HG02588 (cell line): ENCODE results near the gene ZNF425.
"Not testable (repeated sequence)": the region's sequence is repeated elsewhere in the genome, so short reads cannot be mapped to it uniquely, and the experiment has no call there.

ENCODE experiments used
- ATAC-seq: cut with Tn5 transposase; IDR thresholded peaks from one replicate; pipeline ENCODE4 v1.9.1; 2021; ENCODE audit warnings: mild to moderate bottlenecking, moderate library complexity; ENCODE audit not compliant: unreplicated experiment

ZNF425 gene

GRCh38 chr7:149075286-149075685 is 50.8 kb downstream of the ZNF425 start:
- no peak for ATAC-seq

- ATAC-seq: no peak
Measured at GRCh38 chr7:149074116-149074885, 51.8 kb downstream of the ZNF425 start.

GRCh38 chr7:149072438-149072775 is 53.7 kb downstream of the ZNF425 start:
- no peak for ATAC-seq

- ATAC-seq: no peak
Measured at GRCh38 chr7:149071641-149072437, 54.3 kb downstream of the ZNF425 start.

- ATAC-seq: no peak
Measured at GRCh38 chr7:149071182-149071635, 54.9 kb downstream of the ZNF425 start.

- ATAC-seq: no peak
Measured at GRCh38 chr7:149070372-149071125, 55.6 kb downstream of the ZNF425 start.

- ATAC-seq: no peak
Measured at GRCh38 chr7:149067869-149068268, 58.3 kb downstream of the ZNF425 start.

- no peak for ATAC-seq
Measured at GRCh38 chr7:149063476-149063875, 62.6 kb downstream of the ZNF425 start.

GRCh38 chr7:149062217-149062899 is 63.8 kb downstream of the ZNF425 start:
- not testable (repeated sequence) for ATAC-seq

- no peak for ATAC-seq
Measured at GRCh38 chr7:149060156-149060555, 66.0 kb downstream of the ZNF425 start.

- ATAC-seq: no peak
Measured at GRCh38 chr7:149053885-149054284, 72.2 kb downstream of the ZNF425 start.

- ATAC-seq: no peak
Measured at GRCh38 chr7:149053384-149053783, 72.7 kb downstream of the ZNF425 start.
